ENCODE results near the gene AGT. TPM values are rescaled to one million over a fixed set of nuclear protein-coding genes. Genes with fewer than 3 reads are reported as not detected.

Gene AGT
- total RNA-seq, 1 donor from 2014 or later, result 54.6 TPM

DNA sequence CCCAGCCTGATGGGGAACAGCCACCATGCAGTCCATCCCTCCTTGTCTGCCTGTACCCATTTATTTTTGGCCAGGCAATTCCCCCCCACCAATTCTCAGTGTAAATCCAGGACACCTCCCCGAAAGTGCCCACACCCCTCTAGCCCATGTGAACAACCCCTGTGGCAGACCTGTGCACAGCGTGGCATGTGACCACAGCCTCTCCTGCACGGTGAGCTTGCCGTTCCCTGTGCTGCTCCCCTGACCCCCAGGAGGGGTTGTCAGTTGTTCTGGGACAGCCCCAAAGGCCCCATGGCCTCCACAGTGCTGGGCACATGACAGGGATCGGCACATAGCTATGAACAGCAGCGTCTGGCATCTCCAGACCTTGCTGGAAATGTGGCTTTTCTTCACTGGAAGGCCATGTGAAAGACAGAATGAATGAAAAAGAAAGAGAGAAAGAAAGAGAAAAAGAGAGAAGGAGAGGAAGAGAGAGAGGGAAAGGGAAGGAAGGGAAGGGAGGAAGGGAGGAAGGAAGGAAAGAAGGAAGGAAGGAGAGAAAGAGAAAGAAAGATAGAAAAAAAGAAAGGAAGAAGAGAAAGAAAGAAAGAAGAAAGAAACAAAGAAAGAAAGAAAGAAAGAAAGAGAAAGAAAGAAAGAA lies 37.2 kb upstream of the AGT start:
- H3K36me3 ChIP-seq, result no peaks in the 10 kb centered on the region
- TF ChIP-seq, protein P1, sequence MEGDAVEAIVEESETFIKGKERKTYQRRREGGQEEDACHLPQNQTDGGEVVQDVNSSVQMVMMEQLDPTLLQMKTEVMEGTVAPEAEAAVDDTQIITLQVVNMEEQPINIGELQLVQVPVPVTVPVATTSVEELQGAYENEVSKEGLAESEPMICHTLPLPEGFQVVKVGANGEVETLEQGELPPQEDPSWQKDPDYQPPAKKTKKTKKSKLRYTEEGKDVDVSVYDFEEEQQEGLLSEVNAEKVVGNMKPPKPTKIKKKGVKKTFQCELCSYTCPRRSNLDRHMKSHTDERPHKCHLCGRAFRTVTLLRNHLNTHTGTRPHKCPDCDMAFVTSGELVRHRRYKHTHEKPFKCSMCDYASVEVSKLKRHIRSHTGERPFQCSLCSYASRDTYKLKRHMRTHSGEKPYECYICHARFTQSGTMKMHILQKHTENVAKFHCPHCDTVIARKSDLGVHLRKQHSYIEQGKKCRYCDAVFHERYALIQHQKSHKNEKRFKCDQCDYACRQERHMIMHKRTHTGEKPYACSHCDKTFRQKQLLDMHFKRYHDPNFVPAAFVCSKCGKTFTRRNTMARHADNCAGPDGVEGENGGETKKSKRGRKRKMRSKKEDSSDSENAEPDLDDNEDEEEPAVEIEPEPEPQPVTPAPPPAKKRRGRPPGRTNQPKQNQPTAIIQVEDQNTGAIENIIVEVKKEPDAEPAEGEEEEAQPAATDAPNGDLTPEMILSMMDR (IDR thresholded peaks at IDR 0.05; ENCODE audit: borderline replicate concordance), result no peak
- peaks cover 34% of the 10 kb centered on the region for H3K4me1 ChIP-seq
- no peak overlapping the region for H3K27ac ChIP-seq (replicated peaks)
- H3K27me3 ChIP-seq (ENCODE audit: low read depth), result no peaks in the 10 kb centered on the region
- DNase-seq, result no peak
- intact Hi-C loops (cut with micrococcal nuclease), result no loop called here
- no peaks in the 10 kb centered on the region for H3K9me3 ChIP-seq (replicated peaks)
- H3K4me3 ChIP-seq, result no peak overlapping the region

DNA sequence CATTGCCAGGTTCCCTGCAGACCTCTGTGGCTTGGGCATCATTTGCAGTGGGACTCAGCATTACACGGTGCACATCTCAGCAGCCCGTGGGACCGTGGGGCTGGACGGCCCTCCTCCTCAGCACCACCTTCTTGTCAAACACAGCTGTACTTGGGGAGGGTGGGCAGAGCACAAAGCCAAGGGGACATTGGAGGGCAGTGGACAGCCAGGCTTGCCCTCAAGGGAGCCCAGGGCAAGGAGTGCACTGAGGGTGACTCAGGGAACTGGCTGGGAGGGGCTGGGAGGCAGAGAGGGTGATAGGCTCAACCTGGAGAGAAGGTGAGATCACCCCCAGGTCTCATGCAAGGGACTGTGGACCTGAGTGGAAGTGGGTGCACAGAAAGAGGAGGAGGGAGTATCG lies 36.7 kb upstream of the AGT start:
- intact Hi-C loops (cut with micrococcal nuclease), result no loop called here
- H3K27me3 ChIP-seq (ENCODE audit: low read depth), result no peaks in the 10 kb centered on the region
- H3K36me3 ChIP-seq, result no peaks in the 10 kb centered on the region
- no peak overlapping the region for H3K4me3 ChIP-seq
- TF ChIP-seq, protein P1 (IDR thresholded peaks at IDR 0.05; ENCODE audit: borderline replicate concordance), result no peak
- H3K9me3 ChIP-seq (replicated peaks), result no peaks in the 10 kb centered on the region
- no peak overlapping the region for H3K27ac ChIP-seq (replicated peaks)
- H3K4me1 ChIP-seq, result peaks cover 34% of the 10 kb centered on the region
- DNase-seq, result no peak

DNA sequence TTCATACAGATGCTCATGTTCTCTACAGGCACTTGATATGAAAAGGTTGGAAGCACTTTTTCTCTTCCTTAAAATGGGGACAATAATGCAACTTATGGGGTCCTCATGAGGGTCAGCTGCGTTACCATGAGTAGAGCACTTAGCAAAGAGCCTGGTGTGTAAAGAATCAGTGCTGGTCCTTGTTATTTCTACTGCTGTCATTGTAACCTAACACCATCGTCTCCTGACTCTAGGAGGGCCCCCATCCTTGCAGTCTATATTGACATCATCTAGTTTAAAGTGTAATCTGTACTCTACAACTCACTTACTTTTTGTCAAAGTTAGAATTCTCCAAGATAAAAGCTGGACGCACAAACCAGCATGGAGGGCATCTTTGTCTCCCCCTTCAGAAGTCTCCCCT lies 35.7 kb upstream of the AGT start:
- intact Hi-C loops (cut with micrococcal nuclease), result no loop called here
- H3K4me1 ChIP-seq, result peaks cover 26% of the 10 kb centered on the region
- DNase-seq, result no peak
- no peak overlapping the region for H3K27ac ChIP-seq (replicated peaks)
- TF ChIP-seq, protein P1 (IDR thresholded peaks at IDR 0.05; ENCODE audit: borderline replicate concordance), result no peak
- no peaks in the 10 kb centered on the region for H3K9me3 ChIP-seq (replicated peaks)
- no peak overlapping the region for H3K4me3 ChIP-seq
- H3K36me3 ChIP-seq, result no peaks in the 10 kb centered on the region
- no peaks in the 10 kb centered on the region for H3K27me3 ChIP-seq (ENCODE audit: low read depth)

DNA sequence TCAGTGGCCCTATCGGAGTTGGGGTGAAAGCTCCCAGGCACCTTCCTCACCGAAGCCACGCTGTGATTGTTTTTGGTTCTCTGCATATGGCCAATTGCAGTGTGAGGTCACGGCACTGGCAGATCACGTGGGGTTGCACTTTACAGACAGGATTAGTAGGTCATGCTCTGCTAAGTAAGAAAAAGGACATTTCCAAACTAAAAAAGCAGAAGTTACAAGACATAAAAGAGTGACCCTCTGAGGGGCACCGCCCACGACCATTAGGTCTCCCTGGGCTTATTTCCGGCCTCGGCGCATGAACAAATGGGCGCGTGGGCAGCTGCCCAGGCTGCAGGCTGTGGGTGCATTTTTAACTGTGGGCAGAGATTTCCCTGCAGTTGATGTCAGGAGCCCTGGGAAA lies 35.2 kb upstream of the AGT start:
- Histone ChIP-seq H3K4me3 (no peak overlapping the region), H3K9me3 (replicated peaks) (no peaks in the 10 kb centered on the region), H3K27ac (replicated peaks) (no peak overlapping the region), H3K36me3 (no peaks in the 10 kb centered on the region), H3K27me3 (ENCODE audit: low read depth) (no peaks in the 10 kb centered on the region), H3K4me1 (peaks cover 21% of the 10 kb centered on the region)
- intact Hi-C loops (cut with micrococcal nuclease), result no loop called here
- no peak for DNase-seq
- TF ChIP-seq, protein P1 (IDR thresholded peaks at IDR 0.05; ENCODE audit: borderline replicate concordance), result no peak

DNA sequence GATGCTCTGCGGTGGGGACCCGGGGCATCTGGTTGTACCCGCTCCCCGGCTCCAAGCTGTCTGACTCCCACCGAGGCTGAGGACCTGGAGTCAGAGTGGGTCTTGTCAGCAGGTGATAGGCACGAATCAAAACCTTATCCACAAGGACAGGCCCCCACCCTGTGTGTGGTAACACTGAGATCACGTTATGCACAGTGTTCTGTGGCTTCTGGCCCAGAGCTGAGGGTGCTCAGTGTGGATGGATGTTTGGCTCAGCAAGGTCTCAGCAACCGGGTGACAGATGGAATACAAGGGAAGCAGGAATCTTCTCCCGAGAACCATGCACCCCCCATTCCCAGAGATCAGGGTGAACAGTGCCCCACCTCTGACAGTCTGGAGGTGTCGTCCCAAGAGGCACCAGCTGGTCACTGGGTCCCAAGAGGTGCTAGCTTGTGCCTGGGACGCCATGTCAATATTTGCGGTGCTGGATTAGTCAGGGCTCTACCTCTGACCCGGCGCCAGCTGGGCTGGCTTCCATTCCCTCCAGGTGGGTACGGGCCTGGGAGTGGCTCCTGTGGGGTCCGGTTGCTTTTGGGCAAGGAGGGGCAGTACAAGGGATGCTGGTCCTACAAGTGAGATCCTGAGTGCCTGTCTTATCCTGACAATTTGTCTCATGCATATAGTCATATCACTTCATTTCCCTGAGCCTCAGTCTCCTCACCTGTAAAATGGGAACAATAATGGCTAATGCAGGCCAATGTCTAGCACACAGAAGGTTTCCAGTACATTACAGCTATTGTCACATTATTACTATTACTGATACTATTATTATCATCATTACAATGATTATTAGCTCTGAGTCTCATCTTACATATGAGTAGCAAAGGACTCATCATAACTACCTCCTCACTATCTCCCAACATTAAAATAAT lies 34.2 kb upstream of the AGT start:
- DNase-seq, result no peak
- H3K27ac ChIP-seq (replicated peaks), result no peak overlapping the region
- TF ChIP-seq, protein P1 (IDR thresholded peaks at IDR 0.05; ENCODE audit: borderline replicate concordance), result no peak
- intact Hi-C loops (cut with micrococcal nuclease), result no loop called here
- H3K36me3 ChIP-seq, result no peaks in the 10 kb centered on the region
- peaks cover 12% of the 10 kb centered on the region for H3K4me1 ChIP-seq
- H3K27me3 ChIP-seq (ENCODE audit: low read depth), result no peaks in the 10 kb centered on the region
- H3K4me3 ChIP-seq, result no peak overlapping the region
- no peaks in the 10 kb centered on the region for H3K9me3 ChIP-seq (replicated peaks)
